Measurements from ENCODE around the gene MATN3. TPM values are rescaled to one million over a fixed set of nuclear protein-coding genes. Genes with fewer than 3 reads are reported as not detected.

Gene MATN3
- total RNA-seq: 0.93 TPM

GRCh38 chr2:20012282-20013125 lies at the start of gene MATN3:
TSS of gene MATN3 (minus strand) at chr2:20012668. CDS start at chr2:20012631, 37 bp downstream.

GRCh38 chr2:20051532-20052228 lies 39.2 kb upstream of the MATN3 start, which contains the start of gene LAPTM4A:
TSS of gene LAPTM4A (minus strand) at chr2:20051628. CDS start at chr2:20051520, 108 bp downstream.

GRCh38 chr2:19989667-19990415 lies 22.6 kb downstream of the MATN3 start, which contains the start of gene WDR35:
TSS of gene WDR35 (minus strand) at chr2:19990105. CDS start at chr2:19990015, 90 bp downstream.

Other genes with a start within 250 kb of the MATN3 start
- 33.8 TPM for gene TTC32, start 110.7 kb downstream of the MATN3 start, total RNA-seq
- gene WDR35, start 22.6 kb downstream of the MATN3 start, total RNA-seq: 39.8 TPM
- gene LAPTM4A, start 39.0 kb upstream of the MATN3 start, total RNA-seq: 152 TPM
- 33.8 TPM for gene SDC1, start 212.5 kb upstream of the MATN3 start, total RNA-seq